HCT116 (cell line): ENCODE data around the gene RTL9.

Experiments
- CTCF ChIP-seq, 3 experiments: fragments of 200-600 bp in 1 of 3; sonication (generic) in 1 of 3; IDR thresholded peaks in 2 of 3; conservative IDR thresholded peaks in 1 of 3; 2 replicates each; pipeline ENCODE4 v1.5.1; 2012 to 2017; ENCODE audit warnings: low read depth in 2 of 3, low read length in 2 of 3, antibody characterized with exemption in 1 of 3, borderline replicate concordance in 1 of 3, control low read depth in 1 of 3, mild to moderate bottlenecking in 1 of 3, mixed read lengths in 1 of 3, mixed run types in 1 of 3, moderate library complexity in 1 of 3; ENCODE audit not compliant: insufficient read depth in 1 of 3
- ELF1 ChIP-seq: IDR thresholded peaks from 2 replicates; pipeline ENCODE4 v1.6.1; 2012; ENCODE audit warnings: low read depth, borderline replicate concordance
- EZH2 ChIP-seq: fragments of 200-600 bp; sonication (generic); IDR thresholded peaks from 2 replicates; pipeline ENCODE4 v1.6.1; 2017; ENCODE audit warnings: antibody characterized with exemption, mixed run types
- EZH2phosphoT487 ChIP-seq: fragments of 200-600 bp; IDR thresholded peaks from 2 replicates; pipeline ENCODE4 v1.6.1; 2018; ENCODE audit warnings: antibody characterized with exemption, borderline replicate concordance
- JUND ChIP-seq: IDR thresholded peaks from 2 replicates; pipeline ENCODE4 v1.6.1; 2012
- POLR2A ChIP-seq: IDR thresholded peaks from 2 replicates; pipeline ENCODE4 v1.7.0; 2011; ENCODE audit warnings: borderline replicate concordance; ENCODE audit not compliant: insufficient read depth, insufficient read length; ENCODE audit errors: extremely low read depth
- POLR2AphosphoS5 ChIP-seq: IDR thresholded peaks from 2 replicates; pipeline ENCODE4 v1.6.1; 2011; ENCODE audit warnings: mild to moderate bottlenecking, low read depth, low read length, moderate library complexity
- RAD21 ChIP-seq: IDR thresholded peaks from 2 replicates; pipeline ENCODE4 v1.6.1; 2012; ENCODE audit warnings: low read depth, mild to moderate bottlenecking
- REST ChIP-seq: IDR thresholded peaks from 2 replicates; pipeline ENCODE4 v1.6.1; 2012; ENCODE audit warnings: low read depth
- TCF7L2 ChIP-seq: IDR thresholded peaks from 2 replicates; pipeline ENCODE4 v1.7.0; 2011; ENCODE audit warnings: borderline replicate concordance, inconsistent platforms; ENCODE audit not compliant: insufficient read depth, insufficient read length; ENCODE audit errors: extremely low read depth
- YY1 ChIP-seq: IDR thresholded peaks from 2 replicates; pipeline ENCODE4 v1.6.1; 2011; ENCODE audit warnings: low read length, low read depth, moderate library complexity, mild to moderate bottlenecking; ENCODE audit not compliant: insufficient replicate concordance; ENCODE audit errors: extremely low read depth
- ZBTB33 ChIP-seq: IDR thresholded peaks from 2 replicates; pipeline ENCODE4 v1.6.1; 2011; ENCODE audit warnings: mild to moderate bottlenecking, low read length, moderate library complexity; ENCODE audit not compliant: insufficient replicate concordance; ENCODE audit errors: extremely low read depth
- TF ChIP-seq, protein P1 (sequence below): IDR thresholded peaks from 2 replicates; pipeline ENCODE4 v1.6.1; 2012
- TF ChIP-seq, protein P2 (sequence below): IDR thresholded peaks from 2 replicates; pipeline ENCODE4 v1.6.1; 2012

DNA sequence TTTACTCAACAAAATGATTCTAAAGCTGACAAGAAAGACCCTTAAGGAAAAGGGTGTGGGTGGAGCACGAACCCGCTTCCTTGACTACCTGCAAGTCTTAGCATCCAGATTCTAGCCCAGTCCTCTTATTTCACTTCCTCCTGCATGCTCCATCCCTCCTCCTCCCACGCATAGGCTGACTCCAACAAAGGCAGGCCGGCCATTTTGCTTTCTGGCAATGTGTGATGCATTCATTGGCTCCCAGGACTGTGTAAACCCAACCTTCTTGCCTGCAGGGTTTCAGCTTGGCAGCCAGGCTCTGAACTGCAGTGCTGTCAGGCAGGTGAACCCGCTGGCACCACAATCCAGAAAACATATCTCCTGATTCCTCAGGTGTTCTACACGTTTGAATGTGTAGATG lies 39.3 kb downstream of the RTL9 start:
- TF ChIP-seq EZH2 (no peak), TCF7L2 (no peak), POLR2AphosphoS5 (no peak), CTCF (IDR thresholded peaks at IDR 0.05 in 2 of 3, conservative IDR thresholded peaks at IDR 0.05 in 1 of 3; ENCODE audit: borderline replicate concordance in 1 of 3, insufficient read depth in 1 of 3, low read depth in 2 of 3, low read length in 2 of 3) (no peak), REST (no peak), POLR2A (no peak), YY1 (no peak), RAD21 (no peak), JUND (no peak), ZBTB33 (no peak), EZH2phosphoT487 (no peak), ELF1 (no peak)
- TF ChIP-seq, protein P1, sequence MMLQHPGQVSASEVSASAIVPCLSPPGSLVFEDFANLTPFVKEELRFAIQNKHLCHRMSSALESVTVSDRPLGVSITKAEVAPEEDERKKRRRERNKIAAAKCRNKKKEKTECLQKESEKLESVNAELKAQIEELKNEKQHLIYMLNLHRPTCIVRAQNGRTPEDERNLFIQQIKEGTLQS, result no peak
- TF ChIP-seq, protein P2, sequence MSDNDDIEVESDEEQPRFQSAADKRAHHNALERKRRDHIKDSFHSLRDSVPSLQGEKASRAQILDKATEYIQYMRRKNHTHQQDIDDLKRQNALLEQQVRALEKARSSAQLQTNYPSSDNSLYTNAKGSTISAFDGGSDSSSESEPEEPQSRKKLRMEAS, result no peak
